Measurements from ENCODE around the gene CNBD2.

DNA sequence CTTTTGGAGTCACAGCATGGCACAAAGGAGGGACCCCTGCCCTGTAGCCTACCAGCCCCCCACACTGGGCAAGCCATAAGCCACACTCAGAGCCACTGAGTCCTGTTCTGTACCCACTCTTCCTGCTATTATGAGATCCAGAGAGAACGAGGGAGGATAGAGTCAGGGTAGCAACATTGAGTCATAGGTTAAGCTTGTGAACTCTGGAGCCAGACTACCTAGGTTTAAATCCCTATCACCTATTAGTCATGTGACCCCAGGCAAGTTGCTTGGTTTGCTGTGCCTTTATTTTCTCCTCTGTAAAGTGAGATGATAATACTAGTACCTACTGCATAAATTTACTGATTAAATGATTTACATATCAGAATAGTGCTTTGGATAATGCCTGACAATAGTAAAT is 540 bp downstream of the CNBD2 start:
- TF ChIP-seq, protein P1, sequence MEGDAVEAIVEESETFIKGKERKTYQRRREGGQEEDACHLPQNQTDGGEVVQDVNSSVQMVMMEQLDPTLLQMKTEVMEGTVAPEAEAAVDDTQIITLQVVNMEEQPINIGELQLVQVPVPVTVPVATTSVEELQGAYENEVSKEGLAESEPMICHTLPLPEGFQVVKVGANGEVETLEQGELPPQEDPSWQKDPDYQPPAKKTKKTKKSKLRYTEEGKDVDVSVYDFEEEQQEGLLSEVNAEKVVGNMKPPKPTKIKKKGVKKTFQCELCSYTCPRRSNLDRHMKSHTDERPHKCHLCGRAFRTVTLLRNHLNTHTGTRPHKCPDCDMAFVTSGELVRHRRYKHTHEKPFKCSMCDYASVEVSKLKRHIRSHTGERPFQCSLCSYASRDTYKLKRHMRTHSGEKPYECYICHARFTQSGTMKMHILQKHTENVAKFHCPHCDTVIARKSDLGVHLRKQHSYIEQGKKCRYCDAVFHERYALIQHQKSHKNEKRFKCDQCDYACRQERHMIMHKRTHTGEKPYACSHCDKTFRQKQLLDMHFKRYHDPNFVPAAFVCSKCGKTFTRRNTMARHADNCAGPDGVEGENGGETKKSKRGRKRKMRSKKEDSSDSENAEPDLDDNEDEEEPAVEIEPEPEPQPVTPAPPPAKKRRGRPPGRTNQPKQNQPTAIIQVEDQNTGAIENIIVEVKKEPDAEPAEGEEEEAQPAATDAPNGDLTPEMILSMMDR (tag by site-specific recombination; IDR thresholded peaks at IDR 0.05) = no peak
- TF ChIP-seq ZNF830 (tag by site-specific recombination; IDR thresholded peaks at IDR 0.05; ENCODE audit: low read depth) (no peak), GLIS2 (tag by site-specific recombination; IDR thresholded peaks at IDR 0.05) (no peak), PRDM1 (tag by site-specific recombination; IDR thresholded peaks at IDR 0.05) (no peak), ZNF23 (tag by site-specific recombination; IDR thresholded peaks at IDR 0.05; ENCODE audit: borderline replicate concordance) (no peak), ZNF544 (tag by site-specific recombination; IDR thresholded peaks at IDR 0.05) (no peak), YY1 (tag by site-specific recombination; IDR thresholded peaks at IDR 0.05) (no peak), REST (tag by site-specific recombination; IDR thresholded peaks at IDR 0.05) (no peak), SALL2 (tag by site-specific recombination; IDR thresholded peaks at IDR 0.05; ENCODE audit: borderline replicate concordance) (no peak), PBX3 (CRISPR knock-in tag; IDR thresholded peaks at IDR 0.05) (no peak), FEZF1 (tag by site-specific recombination; IDR thresholded peaks at IDR 0.05) (no peak), KLF16 (tag by site-specific recombination; IDR thresholded peaks at IDR 0.05) (no peak), ZNF335 (tag by site-specific recombination; conservative IDR thresholded peaks at IDR 0.05) (no peak), ZNF174 (tag by site-specific recombination; IDR thresholded peaks at IDR 0.05) (no peak)
